GM23338 (cell line): ENCODE measurements around the gene HNF4A. TPM values are rescaled to one million over a fixed set of nuclear protein-coding genes. Genes with fewer than 3 reads are reported as not detected.

Source experiments
- microRNA-seq: library from miRNA; unstranded; fragments of <30 nt; microRNA quantifications from one replicate; pipeline ENCODE4, GENCODE V29; 2017
- polyA plus RNA-seq: library from polyadenylated mRNA; unstranded; fragments of >200 nt; fragmentation: Nextera tagmentation; extraction: Ambion mirVana; gene quantifications from 2 replicates; pipeline ENCODE4 v1.2.1, GENCODE V29; 2016
- small RNA-seq: library from RNA; depleted of rRNA; stranded (forward); fragments of <200 nt; gene quantifications from one replicate; pipeline ENCODE3, GENCODE V24; 2014; ENCODE audit warnings: low replicate concordance
- total RNA-seq: library from RNA; depleted of rRNA; stranded (reverse); fragments of >200 nt; shearing (Covaris generic); gene quantifications from 2 replicates; pipeline ENCODE4 v1.2.3, GENCODE V29; 2014; rRNA removed

HNF4A gene
- total and polyA plus RNA-seq, 2 experiments from 2014 or later: not detected

Small RNA genes lying within 50 kb of the gene (microRNA-seq; reads per million reads assigned to microRNA genes)
- not detected for gene MIR3646

Small RNA genes lying within 50 kb of the gene (small RNA-seq; reads per million reads assigned to genes)
- not detected for gene MIR3646
- gene RF00019: not detected
- 0.77 reads per million, percentile 52 among the genes with 10 or more reads in this experiment for gene RPL37AP1

Other genes starting within 250 kb of the HNF4A start
- gene JPH2, start 168.5 kb upstream of the HNF4A start, total RNA-seq: 0.78 and 1.1 TPM in 2 replicates
- 0.16 and 0.43 TPM in 2 replicates for gene JPH2, start 168.5 kb upstream of the HNF4A start, polyA plus RNA-seq
- gene OSER1, start 144.9 kb upstream of the HNF4A start, total RNA-seq: 31.1 and 32.4 TPM in 2 replicates
- gene OSER1, start 144.9 kb upstream of the HNF4A start, polyA plus RNA-seq: 22.1 and 25.2 TPM in 2 replicates
- 6.9 and 11.2 TPM in 2 replicates for gene GDAP1L1, start 108.4 kb upstream of the HNF4A start, total RNA-seq
- gene GDAP1L1, start 108.4 kb upstream of the HNF4A start, polyA plus RNA-seq: 4.5 and 5.9 TPM in 2 replicates
- 1.6 and 3.5 TPM in 2 replicates for gene FITM2, start 44.5 kb upstream of the HNF4A start, total RNA-seq
- 0.73 and 0.87 TPM in 2 replicates for gene FITM2, start 44.5 kb upstream of the HNF4A start, polyA plus RNA-seq
- gene R3HDML, start 18.7 kb upstream of the HNF4A start, total RNA-seq: not detected in 2 replicates
- gene R3HDML, start 18.7 kb upstream of the HNF4A start, polyA plus RNA-seq: not detected in 2 replicates
- gene TTPAL, start 120.2 kb downstream of the HNF4A start, total RNA-seq: 10.2 TPM in 2 replicates
- gene TTPAL, start 120.2 kb downstream of the HNF4A start, polyA plus RNA-seq: 3.5 and 3.7 TPM in 2 replicates
- 25.4 and 33.0 TPM in 2 replicates for gene SERINC3, start 166.4 kb downstream of the HNF4A start, total RNA-seq
- gene SERINC3, start 166.4 kb downstream of the HNF4A start, polyA plus RNA-seq: 18.1 and 18.6 TPM in 2 replicates
- 23.9 and 33.2 TPM in 2 replicates for gene PKIG, start 226.9 kb downstream of the HNF4A start, total RNA-seq
- 29.7 and 34.9 TPM in 2 replicates for gene PKIG, start 226.9 kb downstream of the HNF4A start, polyA plus RNA-seq